NCI-H345 treated with DMSO at 0.1 percent for 48 hours (cell line): ENCODE measurements around the gene RAB43.

Source experiments
- DNase-seq: peaks from one replicate; lab custom pipeline; 2025; ENCODE audit not compliant: unreplicated experiment; lab: John Stamatoyannopoulos, UW

Gene RAB43

DNA sequence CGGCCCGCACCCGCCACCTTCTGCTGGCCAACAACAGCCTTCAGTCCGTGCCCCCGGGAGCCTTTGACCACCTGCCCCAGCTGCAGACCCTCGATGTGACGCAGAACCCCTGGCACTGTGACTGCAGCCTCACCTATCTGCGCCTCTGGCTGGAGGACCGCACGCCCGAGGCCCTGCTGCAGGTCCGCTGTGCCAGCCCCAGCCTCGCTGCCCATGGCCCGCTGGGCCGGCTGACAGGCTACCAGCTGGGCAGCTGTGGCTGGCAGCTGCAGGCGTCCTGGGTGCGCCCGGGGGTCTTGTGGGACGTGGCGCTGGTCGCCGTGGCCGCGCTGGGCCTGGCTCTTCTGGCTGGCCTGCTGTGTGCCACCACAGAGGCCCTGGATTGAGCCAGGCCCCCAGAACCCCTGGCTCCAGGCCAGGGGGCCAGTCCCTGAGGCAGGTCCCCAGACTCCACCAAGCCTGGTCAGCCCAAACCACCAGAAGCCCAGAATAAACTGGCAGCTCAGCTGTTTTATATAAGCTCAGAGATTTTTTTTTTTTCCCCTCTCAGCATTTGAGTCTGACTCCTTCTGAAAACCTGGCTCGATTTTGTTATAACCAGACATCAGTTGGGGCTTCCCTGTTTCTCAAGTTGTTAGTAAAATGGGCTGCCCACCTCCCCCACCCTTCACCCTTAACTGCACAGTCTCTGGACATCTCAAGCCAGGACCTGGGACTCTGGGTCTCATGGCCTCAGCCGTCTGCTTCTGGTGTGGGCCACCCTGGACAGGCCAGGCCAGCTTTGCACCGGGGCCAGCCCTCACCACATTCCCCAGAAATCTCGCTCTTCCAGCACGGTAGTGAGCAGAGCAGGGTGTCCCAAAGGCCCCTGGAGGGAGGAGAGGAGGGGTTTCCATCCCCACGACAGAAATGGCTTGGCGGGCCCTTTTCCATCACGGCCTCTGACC is 59.4 kb downstream of the RAB43 start:
- no peak for DNase-seq

- DNase-seq, result no peak
Observed at GRCh38 chr3:129061023-129061887, 60.3 kb downstream of the RAB43 start.

DNA sequence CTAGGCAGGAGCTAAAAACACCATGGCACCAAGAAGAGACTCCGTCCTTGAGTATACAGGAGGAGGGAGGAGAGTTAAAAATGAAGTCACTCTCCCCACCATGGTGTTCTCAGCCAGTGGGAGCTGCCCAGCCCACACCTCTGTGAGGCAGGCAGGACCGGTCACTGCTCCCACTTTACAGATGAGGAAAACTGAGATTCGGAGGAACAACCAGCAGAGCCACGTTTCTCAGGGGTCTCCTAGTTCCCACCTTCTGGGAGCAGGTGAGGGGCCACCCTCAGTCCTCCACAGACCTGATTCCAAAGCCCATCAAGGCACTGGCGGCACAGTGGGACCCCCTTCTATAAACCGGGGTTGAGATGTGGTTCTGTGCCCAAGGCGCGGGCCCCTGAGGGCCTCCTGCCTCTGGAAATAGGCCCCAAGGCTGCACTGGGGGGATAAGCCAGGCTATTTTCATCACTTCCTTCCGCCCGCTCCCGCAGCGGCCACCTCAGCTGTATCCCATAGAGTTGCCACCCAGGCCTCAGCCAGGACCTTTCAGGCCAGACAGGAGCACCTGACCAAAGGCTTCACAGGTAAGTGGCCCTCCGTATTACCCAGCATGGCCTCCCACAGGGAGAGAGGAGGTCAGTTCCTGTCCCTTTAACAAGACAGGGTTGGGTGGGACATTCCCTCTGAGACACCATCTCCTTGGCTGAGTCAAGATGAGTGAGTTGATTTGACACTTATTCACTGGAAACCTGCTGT is 61.2 kb downstream of the RAB43 start, which contains the start of gene GP9:
TSS of gene GP9 (plus strand) at position 504 of the 747 bp plus-strand sequence. CDS start 961 bp downstream, outside the sequence.
- DNase-seq, result no peak

DNA sequence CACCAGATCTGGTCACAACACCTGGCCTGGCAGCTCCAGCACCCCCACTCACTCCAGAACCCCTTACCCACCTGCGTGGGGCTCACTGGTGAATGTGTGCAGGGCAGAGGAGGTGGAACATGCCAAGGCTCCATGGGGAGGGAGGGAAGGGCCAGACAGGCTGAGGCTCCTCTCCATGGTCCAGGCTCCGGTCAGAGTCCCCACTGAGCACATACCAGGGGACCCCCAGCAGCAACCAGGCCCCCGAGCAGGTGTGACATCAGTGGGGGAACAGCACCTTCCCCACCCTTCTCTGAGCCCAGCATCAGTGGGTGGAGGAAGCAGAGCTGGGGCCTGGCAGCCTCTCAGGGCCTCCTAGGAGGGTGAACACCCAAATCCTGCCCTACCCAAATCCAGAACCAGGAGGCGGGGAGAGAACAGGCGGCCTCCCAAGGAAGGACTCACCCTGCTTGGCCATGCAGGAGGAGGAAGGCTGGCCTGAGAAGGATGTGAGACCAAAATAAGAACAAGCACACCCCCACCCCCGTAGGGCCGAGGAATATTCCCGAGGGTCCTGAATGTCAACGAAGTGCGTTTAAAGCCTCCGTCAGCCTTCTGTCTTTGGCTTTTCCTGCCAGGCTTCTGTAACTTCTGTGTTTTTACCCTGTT is 62.2 kb downstream of the RAB43 start:
- DNase-seq, result no peak

GRCh38 chr3:129058441-129059200 is 63.0 kb downstream of the RAB43 start:
- DNase-seq, result no peak

DNA sequence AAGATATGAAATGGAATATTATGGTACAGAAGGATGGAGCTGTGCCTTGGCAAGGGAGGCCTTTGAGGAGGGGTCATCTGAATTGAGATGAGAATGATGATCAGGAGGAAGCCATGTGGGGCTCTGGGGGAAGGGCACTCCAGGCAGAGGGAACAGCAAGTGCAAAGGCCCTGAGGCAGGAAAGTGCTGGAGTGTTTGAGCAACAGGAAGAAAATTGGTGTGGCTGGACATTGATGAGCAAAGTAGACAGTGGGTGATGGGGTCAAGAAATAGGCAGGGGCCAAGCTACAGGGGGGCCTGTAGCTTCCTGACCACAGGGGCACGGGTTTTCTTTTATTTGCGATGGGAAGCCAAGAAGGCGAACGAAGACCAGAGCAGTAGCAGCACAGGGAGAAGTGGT is 64.4 kb downstream of the RAB43 start:
- DNase-seq, result no peak

DNA sequence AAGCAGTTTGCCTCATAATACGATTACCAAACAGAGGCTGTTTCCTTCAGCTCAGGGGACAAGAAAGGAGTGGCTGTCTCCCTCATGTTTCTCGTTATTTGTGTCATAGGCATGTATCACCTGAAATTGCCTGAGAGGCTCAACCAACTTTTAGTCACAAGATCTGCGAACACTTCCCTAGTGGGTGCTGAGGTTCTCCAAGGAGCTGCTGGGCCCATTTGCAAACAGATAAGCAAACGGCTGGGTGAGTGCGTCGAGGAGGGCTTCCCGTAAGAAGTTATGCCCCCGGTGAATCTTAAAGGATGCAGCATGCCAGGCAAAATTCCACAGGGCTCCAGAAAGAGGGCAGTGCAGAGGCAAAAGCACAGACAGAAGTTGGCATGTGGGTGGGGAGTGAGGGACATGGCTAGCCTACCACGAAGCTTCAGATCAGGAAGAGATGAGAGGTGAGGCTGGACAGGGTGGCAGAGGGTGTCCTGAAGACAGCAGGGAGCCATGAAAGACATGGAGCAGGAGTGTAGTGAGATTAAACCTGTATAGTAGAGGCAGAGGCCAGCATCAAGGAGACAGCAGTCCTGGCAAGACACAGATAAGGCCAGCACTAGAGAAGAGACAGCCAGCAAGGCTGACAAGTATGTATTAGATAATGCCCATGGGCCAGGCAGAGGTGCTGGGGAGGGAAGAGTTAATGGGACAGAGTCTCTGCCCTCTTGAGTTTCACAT is 65.0 kb downstream of the RAB43 start:
- no peak for DNase-seq

DNA sequence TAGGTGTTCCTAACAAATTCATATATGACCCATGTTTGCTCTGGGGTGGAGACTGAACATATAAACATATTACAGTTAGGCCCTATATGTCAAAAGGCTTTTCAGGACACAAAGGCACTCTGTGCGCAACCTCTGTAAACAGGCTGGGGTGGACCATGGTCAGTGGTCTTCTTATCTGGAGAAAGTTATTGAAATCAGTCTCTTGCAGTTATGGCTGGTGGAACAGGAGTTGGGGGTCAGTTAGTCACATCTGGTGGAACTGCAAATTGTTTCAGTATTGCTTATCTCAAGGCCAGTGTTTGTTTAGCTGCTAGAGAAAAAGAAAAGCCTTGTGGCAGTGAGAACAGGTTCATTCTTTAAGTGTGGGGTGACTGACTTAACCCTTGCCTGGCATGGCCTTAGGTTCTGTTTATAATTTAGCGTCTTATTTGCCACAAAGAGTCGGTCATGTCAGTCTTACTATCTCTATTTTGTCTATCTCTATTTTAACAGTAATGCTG is 66.9 kb downstream of the RAB43 start:
- DNase-seq, result no peak

GRCh38 chr3:129052675-129053074 is 68.9 kb downstream of the RAB43 start:
- no peak for DNase-seq

GRCh38 chr3:129051871-129052340 is 69.7 kb downstream of the RAB43 start:
- no peak for DNase-seq

DNA sequence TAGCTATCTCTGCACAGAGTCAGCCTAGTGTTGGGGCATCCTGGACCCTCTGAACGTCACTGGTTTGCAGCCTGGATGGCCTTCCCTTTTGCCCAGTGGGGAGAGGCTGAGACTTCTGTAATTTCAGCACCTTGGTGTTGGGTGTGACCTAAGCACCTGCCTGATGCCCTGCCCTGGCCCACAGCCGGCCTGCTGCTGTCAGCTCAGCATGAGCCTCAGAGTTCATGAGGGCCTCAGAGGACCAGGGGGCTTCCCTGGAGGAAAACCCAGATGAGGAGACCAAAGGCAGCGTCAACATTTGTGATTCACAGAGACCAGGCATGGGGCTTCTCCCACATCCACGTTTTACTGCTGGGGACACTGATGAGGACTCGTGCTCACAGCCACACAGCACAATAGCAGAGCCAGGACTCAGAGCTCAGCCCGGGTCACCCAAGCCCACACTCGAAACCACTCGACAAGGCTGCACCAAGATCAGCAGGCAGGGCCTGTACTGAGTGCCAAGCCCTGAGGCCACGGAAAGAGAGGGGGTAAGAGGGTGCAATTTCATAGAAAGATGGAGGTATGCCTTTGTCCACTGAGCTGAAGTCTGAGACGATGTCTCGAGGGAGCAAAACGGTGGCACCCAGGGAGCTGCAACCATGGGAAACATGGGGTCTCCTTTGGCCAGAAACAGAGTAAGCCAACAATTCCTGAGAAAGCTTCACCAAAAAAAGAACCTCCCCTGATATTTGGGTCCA is 70.9 kb downstream of the RAB43 start:
- no peak for DNase-seq

DNA sequence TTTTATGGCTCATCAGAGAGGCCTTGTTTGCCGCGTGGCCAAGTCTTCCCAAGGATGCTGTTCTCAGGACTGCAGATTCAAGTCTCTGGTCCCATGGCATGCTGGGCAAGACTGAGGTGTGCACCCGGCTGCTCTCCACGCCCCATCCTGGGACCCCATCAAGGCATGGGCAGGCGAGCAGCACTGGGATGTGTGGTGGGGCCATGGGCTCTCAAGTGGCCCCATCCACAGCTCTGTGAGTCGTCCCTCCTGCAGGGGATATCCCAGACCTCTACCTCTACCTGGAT is 74.1 kb downstream of the RAB43 start:
- no peak for DNase-seq

DNA sequence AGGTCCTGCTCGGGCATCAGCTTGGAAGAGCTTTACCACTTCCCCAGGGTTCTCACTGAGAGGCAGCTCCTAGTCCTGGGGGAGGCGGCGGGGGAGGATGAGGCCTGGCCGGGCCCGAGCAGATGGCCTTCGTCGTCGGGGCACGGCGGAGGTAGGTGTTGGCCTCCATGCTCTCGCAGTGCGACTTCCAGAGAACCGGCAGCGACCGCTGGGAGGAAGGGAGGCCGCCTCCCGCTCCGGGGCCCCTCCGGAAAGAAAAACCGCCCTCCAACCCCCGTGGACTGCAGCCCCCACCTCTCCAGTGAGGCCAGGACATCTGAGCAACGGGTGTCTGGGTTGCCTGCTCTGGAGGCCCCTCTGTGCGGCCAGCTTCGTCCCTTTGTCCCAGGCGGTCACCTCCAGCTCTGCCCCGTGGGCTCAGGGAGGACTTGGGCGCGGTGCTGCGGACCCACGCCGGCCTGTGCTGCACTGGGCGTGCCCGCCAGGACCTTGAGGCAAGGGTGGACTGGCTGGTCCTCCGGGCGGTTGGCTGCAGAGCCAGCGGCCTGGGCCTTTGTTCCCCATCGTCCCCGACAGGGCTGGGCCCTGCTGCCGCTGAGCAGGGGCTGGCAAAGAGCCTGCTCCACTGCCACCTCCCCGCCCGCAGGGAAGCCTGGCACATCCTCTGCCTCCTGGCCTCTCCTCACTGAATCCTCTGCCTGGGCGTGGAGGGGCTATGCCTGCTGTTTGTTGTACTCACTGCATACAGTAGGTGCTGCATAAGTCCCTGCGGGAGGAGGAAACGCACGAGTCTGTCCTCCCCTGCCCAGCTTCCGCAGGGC is 74.7 kb downstream of the RAB43 start:
- DNase-seq, result no peak

GRCh38 chr3:129046037-129046731 is 75.4 kb downstream of the RAB43 start:
- DNase-seq, result no peak

DNA sequence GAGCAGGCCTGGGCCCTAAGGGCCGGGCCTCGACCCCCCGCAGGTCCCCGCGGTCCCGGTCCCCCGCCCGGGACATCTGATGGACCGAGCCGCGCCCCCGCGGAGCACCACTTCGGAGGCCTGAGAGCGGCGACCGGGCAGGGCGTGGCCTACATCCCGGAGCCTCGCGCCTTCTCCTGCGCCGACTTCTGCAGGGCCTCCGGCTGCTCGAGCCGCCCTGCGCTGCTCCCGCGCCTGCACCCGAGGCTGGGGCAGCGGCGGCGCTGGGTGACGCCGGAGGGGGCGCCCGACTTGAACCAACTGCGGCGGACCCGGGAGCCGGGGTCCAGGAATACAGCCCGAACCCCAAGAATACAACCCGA is 75.9 kb downstream of the RAB43 start:
- no peak for DNase-seq

DNA sequence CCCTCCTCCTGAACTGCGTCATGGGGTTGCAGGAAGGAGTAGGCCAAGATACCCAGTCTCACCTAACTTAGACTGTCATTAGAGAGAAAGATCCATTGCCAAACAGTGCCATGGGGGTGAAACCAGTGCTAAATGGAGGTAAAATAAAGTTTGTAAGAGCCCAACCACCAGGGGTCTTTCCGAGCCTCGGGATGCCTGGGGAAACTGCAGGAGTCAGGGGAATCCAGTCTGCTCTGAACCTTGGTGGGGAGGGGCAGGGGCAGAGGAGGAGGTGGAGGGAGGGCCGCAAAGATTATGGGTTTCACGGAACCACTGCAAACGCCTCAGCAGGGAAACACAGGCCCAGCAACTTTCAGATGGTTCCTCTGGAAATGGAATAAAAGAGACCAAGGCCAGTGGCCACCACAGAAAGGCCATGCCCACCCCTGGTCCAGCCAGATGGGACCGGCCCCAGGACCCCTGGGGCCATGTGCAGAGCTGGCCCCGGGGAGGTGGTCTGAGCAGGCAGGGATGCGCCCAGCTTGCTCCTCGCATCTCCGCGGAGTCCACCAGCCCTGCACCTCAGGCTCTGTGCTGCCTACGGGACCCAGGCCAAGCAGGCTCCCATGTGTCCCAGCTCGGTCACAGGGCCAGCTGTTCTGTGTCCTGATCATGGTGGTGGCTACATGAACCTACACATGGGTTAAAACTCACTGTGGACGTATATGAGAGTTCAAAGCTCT is 80.9 kb downstream of the RAB43 start:
- no peak for DNase-seq

DNA sequence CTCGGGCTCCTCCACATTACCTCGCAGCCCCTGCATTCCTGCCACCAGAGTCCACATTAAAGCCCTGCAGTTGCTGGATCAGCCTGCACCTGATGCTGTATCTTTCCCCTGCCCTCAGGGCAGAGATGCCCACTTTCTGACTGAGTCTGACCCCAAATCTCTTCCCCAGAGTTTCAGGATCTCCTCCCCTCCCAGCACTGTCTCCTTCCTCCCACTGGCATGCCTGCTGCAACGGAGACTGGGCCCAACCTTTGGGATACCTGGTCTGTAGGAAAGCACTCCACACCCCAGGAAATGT is 81.6 kb downstream of the RAB43 start:
- no peak for DNase-seq
